ENCODE data around the gene EID1.
"Not testable (repeated sequence)": the region's sequence is repeated elsewhere in the genome, so short reads cannot be mapped to it uniquely, and the experiment has no call there.

DNA sequence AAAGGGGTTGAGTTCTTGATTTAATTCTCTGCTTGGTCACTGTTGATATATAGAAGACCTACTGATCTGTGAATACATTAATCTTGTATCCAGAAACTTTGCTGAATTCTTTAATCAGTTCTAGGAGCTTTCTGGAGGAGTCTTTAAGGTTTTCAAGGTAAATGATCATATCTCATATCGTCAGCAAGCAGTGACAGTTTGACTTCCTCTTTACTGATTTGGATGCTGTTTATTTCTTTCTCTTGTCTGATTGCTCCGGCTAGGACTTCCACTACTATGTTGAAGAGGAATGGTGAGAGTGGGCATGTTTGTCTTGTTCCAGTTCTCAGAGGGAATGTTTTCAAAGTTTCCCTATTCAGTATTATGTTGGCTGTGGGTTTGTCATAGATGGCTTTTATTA is 31.4 kb downstream of the EID1 start:
- TF ChIP-seq, protein P1, sequence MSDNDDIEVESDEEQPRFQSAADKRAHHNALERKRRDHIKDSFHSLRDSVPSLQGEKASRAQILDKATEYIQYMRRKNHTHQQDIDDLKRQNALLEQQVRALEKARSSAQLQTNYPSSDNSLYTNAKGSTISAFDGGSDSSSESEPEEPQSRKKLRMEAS (CRISPR knock-in tag; IDR thresholded peaks at IDR 0.05): not testable (repeated sequence)
- not testable (repeated sequence) for TF ChIP-seq ATF1 (CRISPR knock-in tag; IDR thresholded peaks at IDR 0.05); CTCF (IDR thresholded peaks at IDR 0.05); CREB1 (CRISPR knock-in tag; IDR thresholded peaks at IDR 0.05); CBFB (CRISPR knock-in tag; IDR thresholded peaks at IDR 0.05; ENCODE audit: low read depth)

All from WTC11 (cell line).